ENCODE data around the gene LIN9. TPM values are rescaled to one million over a fixed set of nuclear protein-coding genes. Genes with fewer than 3 reads are reported as not detected.

LIN9 gene
- total RNA-seq, 1 donor, result 11.4 TPM

DNA sequence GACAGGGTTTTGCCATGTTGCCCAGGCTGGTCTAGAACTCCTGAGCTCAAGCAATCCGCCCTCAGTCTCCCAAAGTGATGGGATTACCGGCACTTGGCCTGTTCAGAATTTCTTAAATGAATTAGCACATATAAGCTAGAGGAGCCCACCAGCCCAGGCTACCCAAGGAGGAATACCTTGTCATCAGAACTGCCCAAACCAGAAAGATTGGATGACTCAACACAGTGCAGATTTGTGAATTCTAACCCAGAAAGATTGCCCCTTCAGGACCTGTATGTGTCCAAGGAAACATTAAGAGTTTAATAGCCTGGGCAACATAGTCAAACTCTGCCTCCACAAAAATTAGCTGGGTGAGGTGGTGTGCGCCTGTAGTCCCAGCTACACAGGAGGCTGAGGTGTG, 14.0 kb upstream of the LIN9 start:
- no peak overlapping the region for H3K4me3 ChIP-seq (ENCODE audit: low read depth, low read length)
- TF ChIP-seq CTCF (IDR thresholded peaks at IDR 0.05; ENCODE audit: insufficient read depth, low read length), result no peak
- no peak for DNase-seq (ENCODE audit: low read depth)

DNA sequence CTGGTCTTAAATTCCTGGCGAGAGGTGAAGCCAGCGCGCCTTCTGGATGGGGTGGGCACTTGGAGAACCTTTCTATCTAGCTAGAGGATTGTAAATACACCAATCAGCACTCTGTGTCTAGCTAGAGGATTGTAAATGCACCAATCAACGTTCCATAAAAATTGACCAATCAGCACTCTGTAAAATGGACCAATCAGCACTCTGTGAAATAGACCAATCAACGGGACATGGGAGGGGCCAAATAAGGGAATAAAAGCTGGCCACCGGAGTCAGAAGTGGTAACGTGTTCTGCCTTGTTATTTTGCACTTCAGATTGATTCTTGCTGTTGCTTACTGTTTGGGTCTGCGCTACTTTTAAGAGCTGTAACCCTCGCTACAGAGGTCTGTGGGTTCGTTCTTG, 12.0 kb upstream of the LIN9 start:
- no peak for TF ChIP-seq CTCF (IDR thresholded peaks at IDR 0.05; ENCODE audit: insufficient read depth, low read length)
- H3K4me3 ChIP-seq (ENCODE audit: low read depth, low read length), result no peak overlapping the region
- no peak for DNase-seq (ENCODE audit: low read depth)

DNA sequence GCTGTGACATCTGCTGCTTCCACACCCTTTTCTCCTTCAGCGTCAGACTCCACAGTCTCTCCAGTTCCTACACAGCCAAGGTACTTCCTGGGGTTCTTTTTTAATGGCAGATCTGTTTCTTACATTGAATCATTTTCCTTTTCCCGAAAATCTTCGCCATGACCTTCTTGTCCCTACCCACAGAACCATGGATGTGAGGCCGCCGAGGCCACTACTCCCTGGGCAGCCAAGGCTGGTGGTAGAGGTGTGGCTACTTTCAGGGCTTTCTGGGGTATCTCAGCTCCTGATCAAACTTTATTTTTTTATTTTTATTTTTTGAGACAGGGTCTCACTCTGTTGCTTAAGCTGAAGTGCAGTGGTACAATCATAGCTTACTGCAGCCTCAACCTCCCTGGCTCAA, 9.5 kb upstream of the LIN9 start:
- no peak for DNase-seq (ENCODE audit: low read depth)
- H3K4me3 ChIP-seq (ENCODE audit: low read depth, low read length), result no peak overlapping the region
- TF ChIP-seq CTCF (IDR thresholded peaks at IDR 0.05; ENCODE audit: insufficient read depth, low read length), result no peak

- no peak overlapping the region for H3K4me3 ChIP-seq (ENCODE audit: low read depth, low read length)
- TF ChIP-seq CTCF (IDR thresholded peaks at IDR 0.05; ENCODE audit: insufficient read depth, low read length), result no peak
Measured at GRCh38 chr1:226314055-226314454, 5.1 kb upstream of the LIN9 start.

DNA sequence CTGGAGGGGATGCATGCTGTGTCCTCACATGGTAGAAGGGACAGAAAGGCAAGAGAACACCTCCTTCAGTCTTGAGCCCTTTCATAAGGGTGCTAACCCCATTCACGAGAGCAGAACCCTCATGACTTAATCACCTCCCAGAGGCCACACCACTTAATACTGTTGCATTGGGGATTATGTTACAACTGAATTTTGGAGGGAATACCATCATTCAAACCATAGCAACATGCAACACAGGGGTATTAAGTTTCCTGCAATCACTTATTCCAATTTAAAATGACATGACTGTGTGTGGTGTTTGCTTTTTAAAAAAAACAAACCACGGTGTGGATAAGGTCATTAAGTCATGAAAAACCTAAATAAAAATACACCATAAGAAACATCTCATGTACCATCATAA, 3.1 kb upstream of the LIN9 start:
- DNase-seq (ENCODE audit: low read depth), result no peak
- TF ChIP-seq CTCF (IDR thresholded peaks at IDR 0.05; ENCODE audit: insufficient read depth, low read length), result no peak

More at GRCh38 chr1:226314055-226314454, 5.1 kb upstream of the LIN9 start:
- DNase-seq (ENCODE audit: low read depth), result no peak

GRCh38 chr1:226311376-226311775, 2.4 kb upstream of the LIN9 start:
- TF ChIP-seq CTCF (IDR thresholded peaks at IDR 0.05; ENCODE audit: insufficient read depth, low read length), result no peak
- no peak for DNase-seq (ENCODE audit: low read depth)
- H3K4me3 ChIP-seq (ENCODE audit: low read depth, low read length), result no peak overlapping the region

More for the DNA sequence above, 3.1 kb upstream of the LIN9 start:
- H3K4me3 ChIP-seq (ENCODE audit: low read depth, low read length), result no peak overlapping the region

DNA sequence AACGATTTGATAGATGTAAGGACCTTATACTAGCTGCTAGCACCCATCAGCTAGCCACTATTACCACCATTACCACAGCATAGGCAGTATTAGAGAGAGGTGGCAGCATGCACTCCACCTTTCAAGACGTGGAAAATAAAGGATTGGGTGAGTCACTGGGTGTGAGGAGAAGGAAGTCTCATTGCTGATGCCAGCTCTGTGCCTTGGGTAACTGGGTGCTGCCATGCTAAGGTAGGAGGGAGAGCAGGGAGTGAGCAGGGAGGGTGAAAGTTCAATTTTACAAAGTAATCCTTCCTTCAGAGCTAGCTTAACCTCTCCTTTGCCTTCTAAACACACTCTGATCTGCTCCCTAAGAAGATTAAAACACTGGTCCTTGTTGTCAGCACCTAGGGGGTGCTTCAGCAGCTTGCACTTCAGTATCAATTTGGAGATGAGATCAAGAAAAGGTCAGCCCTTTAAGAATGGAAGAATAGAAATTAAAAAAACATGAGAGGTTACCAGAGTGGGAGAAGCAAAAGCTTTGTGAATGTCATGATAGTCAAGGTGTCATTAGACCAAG, 1.8 kb upstream of the LIN9 start:
- DNase-seq (ENCODE audit: low read depth), result no peak
- no peak for TF ChIP-seq CTCF (IDR thresholded peaks at IDR 0.05; ENCODE audit: insufficient read depth, low read length)

More for the DNA sequence above, 1.8 kb upstream of the LIN9 start:
- H3K4me3 ChIP-seq (ENCODE audit: low read depth, low read length), result no peak overlapping the region

Data from fibroblast of the aortic adventitia (primary cell).